WTC11 (cell line): ENCODE results near the gene VAV2. TPM values are rescaled to one million over a fixed set of nuclear protein-coding genes. Genes with fewer than 3 reads are reported as not detected.

ENCODE experiments used
- ATAC-seq: fragments of 200-7000 bp; cut with Tn5 transposase; 2 replicates; pipeline ENCODE4 v1.10.0; 2021; ENCODE audit warnings: mild to moderate bottlenecking, moderate library complexity
- CTCF ChIA-PET: fragments of 300-600 bp; sonication (Branson Sonifier 250); formaldehyde crosslinking; loops from one replicate; lab custom pipeline; 2021; ENCODE audit warnings: antibody characterized with exemption; lab: Charles Lee
- POLR2A ChIA-PET: fragments of 350-600 bp; sonication (Branson Sonifier 250); formaldehyde crosslinking; loops from one replicate; lab custom pipeline; 2021; ENCODE audit warnings: antibody characterized with exemption; lab: Charles Lee
- DNase-seq: peaks from one replicate; pipeline ENCODE4 v3.0.0; 2021; ENCODE audit warnings: low spot score
- H3K27ac Mint-ChIP-seq: 2 replicates; pipeline ENCODE4 v1.8.0; 2021; ENCODE audit warnings: mixed read lengths
- H3K27me3 Mint-ChIP-seq: 2 replicates; pipeline ENCODE4 v1.8.0; 2021; ENCODE audit warnings: low read depth, mild to moderate bottlenecking, moderate library complexity, mixed read lengths
- H3K36me3 Mint-ChIP-seq: 2 replicates; pipeline ENCODE4 v1.8.0; 2021; ENCODE audit warnings: mixed read lengths
- H3K4me1 Mint-ChIP-seq: 2 replicates; pipeline ENCODE4 v1.8.0; 2022; ENCODE audit warnings: mixed read lengths
- H3K4me3 Mint-ChIP-seq: 2 replicates; pipeline ENCODE4 v1.8.0; 2021; ENCODE audit warnings: mild to moderate bottlenecking, moderate library complexity, mixed read lengths
- H3K9me3 Mint-ChIP-seq: 2 replicates; pipeline ENCODE4 v1.8.0; 2021; ENCODE audit warnings: mixed read lengths
- FOXJ3 ChIP-seq: sonication (generic); formaldehyde crosslinking; IDR thresholded peaks from 2 replicates; pipeline ENCODE4 v1.9.0; 2021; ENCODE audit warnings: missing genetic modification reagents, mild to moderate bottlenecking, borderline replicate concordance
- JUN ChIP-seq: sonication (generic); formaldehyde crosslinking; IDR thresholded peaks from 2 replicates; pipeline ENCODE4 v1.8.0; 2023; ENCODE audit warnings: mild to moderate bottlenecking, missing genetic modification reagents
- MXD4 ChIP-seq: fragments of 250-450 bp; sonication (Bioruptor Pico); IDR thresholded peaks from 2 replicates; pipeline ENCODE4 v1.8.0; 2021; ENCODE audit warnings: mild to moderate bottlenecking, moderate library complexity, borderline replicate concordance
- NFE2L1 ChIP-seq: sonication (generic); formaldehyde crosslinking; IDR thresholded peaks from 2 replicates; pipeline ENCODE4 v1.8.1; 2023; ENCODE audit warnings: missing genetic modification reagents
- NR2C2 ChIP-seq: sonication (generic); formaldehyde crosslinking; IDR thresholded peaks from 2 replicates; pipeline ENCODE4 v1.8.0; 2022; ENCODE audit warnings: mild to moderate bottlenecking, missing genetic modification reagents
- TEAD1 ChIP-seq: sonication (generic); formaldehyde crosslinking; IDR thresholded peaks from 2 replicates; pipeline ENCODE4 v1.8.0; 2022; ENCODE audit warnings: mild to moderate bottlenecking, missing genetic modification reagents
- ZNF121 ChIP-seq: sonication (generic); formaldehyde crosslinking; IDR thresholded peaks from 2 replicates; pipeline ENCODE4 v1.8.0; 2023; ENCODE audit warnings: missing genetic modification reagents
- ZNF138 ChIP-seq: sonication (generic); formaldehyde crosslinking; conservative IDR thresholded peaks from 2 replicates; pipeline ENCODE4 v1.8.1; 2022; ENCODE audit warnings: mild to moderate bottlenecking, moderate library complexity, missing genetic modification reagents
- ZNF219 ChIP-seq: sonication (generic); formaldehyde crosslinking; IDR thresholded peaks from 2 replicates; pipeline ENCODE4 v1.8.0; 2023; ENCODE audit warnings: missing genetic modification reagents, mild to moderate bottlenecking, borderline replicate concordance
- ZNF396 ChIP-seq: fragments of 250-450 bp; sonication (Bioruptor Pico); IDR thresholded peaks from 2 replicates; pipeline ENCODE4 v1.8.0; 2021; ENCODE audit warnings: mild to moderate bottlenecking, moderate library complexity, borderline replicate concordance
- ZNF416 ChIP-seq: fragments of 250-450 bp; sonication (Bioruptor Pico); IDR thresholded peaks from 2 replicates; pipeline ENCODE4 v1.9.0; 2021; ENCODE audit warnings: mild to moderate bottlenecking, inconsistent platforms
- total RNA-seq: library from RNA; stranded (reverse); gene quantifications from 3 replicates; pipeline ENCODE4 v1.2.3, GENCODE V29; 2021
- TF ChIP-seq, protein P1 (sequence below): sonication (generic); formaldehyde crosslinking; IDR thresholded peaks from 2 replicates; pipeline ENCODE4 v1.8.0; 2023; ENCODE audit warnings: mild to moderate bottlenecking, missing genetic modification reagents
- TF ChIP-seq, protein P2 (sequence below): sonication (generic); formaldehyde crosslinking; IDR thresholded peaks from 2 replicates; pipeline ENCODE4 v1.8.1; 2022; ENCODE audit warnings: low read depth, mild to moderate bottlenecking, moderate library complexity, missing genetic modification reagents, borderline replicate concordance
- TF ChIP-seq, protein P3 (sequence below): sonication (generic); formaldehyde crosslinking; IDR thresholded peaks from 2 replicates; pipeline ENCODE4 v1.8.1; 2023; ENCODE audit warnings: mild to moderate bottlenecking, missing genetic modification reagents, moderate library complexity
- TF ChIP-seq, protein P4 (sequence below): sonication (generic); formaldehyde crosslinking; IDR thresholded peaks from 2 replicates; pipeline ENCODE4 v1.8.0; 2022; ENCODE audit warnings: mild to moderate bottlenecking, missing genetic modification reagents
- TF ChIP-seq, protein P5 (sequence below): sonication (generic); formaldehyde crosslinking; IDR thresholded peaks from 2 replicates; pipeline ENCODE4 v1.8.0; 2023; ENCODE audit warnings: missing genetic modification reagents
- TF ChIP-seq, protein P6 (sequence below): sonication (generic); formaldehyde crosslinking; IDR thresholded peaks from 2 replicates; pipeline ENCODE4 v1.8.1; 2022; ENCODE audit warnings: low read depth, missing genetic modification reagents, borderline replicate concordance
- TF ChIP-seq, protein P7 (sequence below): sonication (generic); formaldehyde crosslinking; IDR thresholded peaks from 2 replicates; pipeline ENCODE4 v1.8.1; 2023; ENCODE audit warnings: mild to moderate bottlenecking, missing genetic modification reagents, moderate library complexity
- TF ChIP-seq, protein P8 (sequence below): sonication (generic); formaldehyde crosslinking; IDR thresholded peaks from 2 replicates; pipeline ENCODE4 v1.8.1; 2023; ENCODE audit warnings: mild to moderate bottlenecking, missing genetic modification reagents

Gene VAV2
- total RNA-seq, 1 experiment from 2014 or later, result 39.7 TPM

DNA sequence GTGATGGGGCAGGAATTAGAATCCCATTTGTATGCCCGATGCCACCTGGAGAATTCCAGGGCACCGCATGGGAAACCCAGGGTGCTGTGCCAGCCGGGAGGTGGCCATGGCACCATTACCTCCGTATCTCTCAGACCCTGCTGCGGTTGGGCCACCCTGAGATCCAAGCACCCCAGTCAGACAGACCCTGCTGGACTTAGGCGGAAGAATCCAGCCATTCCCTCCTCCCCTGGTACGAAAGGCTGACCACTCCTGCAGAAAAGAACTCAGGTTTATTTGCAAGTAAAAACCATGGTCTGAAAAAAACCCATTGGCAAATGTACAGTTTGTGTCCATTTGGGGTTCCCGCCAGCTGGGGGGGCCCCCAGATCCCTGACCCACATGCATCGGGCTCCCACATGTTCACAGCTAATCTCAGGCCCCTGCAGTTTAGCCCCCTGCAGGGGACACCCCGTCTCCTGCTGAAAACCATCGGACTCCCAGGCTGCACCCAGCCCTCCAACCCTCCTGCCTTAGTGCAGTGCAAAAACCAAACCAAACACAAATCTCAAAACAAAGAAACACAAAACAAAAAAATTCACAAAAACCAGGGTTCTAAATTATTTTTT is 230.4 kb downstream of the VAV2 start (continued):
- TF ChIP-seq, protein P1, sequence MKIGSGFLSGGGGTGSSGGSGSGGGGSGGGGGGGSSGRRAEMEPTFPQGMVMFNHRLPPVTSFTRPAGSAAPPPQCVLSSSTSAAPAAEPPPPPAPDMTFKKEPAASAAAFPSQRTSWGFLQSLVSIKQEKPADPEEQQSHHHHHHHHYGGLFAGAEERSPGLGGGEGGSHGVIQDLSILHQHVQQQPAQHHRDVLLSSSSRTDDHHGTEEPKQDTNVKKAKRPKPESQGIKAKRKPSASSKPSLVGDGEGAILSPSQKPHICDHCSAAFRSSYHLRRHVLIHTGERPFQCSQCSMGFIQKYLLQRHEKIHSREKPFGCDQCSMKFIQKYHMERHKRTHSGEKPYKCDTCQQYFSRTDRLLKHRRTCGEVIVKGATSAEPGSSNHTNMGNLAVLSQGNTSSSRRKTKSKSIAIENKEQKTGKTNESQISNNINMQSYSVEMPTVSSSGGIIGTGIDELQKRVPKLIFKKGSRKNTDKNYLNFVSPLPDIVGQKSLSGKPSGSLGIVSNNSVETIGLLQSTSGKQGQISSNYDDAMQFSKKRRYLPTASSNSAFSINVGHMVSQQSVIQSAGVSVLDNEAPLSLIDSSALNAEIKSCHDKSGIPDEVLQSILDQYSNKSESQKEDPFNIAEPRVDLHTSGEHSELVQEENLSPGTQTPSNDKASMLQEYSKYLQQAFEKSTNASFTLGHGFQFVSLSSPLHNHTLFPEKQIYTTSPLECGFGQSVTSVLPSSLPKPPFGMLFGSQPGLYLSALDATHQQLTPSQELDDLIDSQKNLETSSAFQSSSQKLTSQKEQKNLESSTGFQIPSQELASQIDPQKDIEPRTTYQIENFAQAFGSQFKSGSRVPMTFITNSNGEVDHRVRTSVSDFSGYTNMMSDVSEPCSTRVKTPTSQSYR (CRISPR knock-in tag), result no peak
- TF ChIP-seq, protein P2, sequence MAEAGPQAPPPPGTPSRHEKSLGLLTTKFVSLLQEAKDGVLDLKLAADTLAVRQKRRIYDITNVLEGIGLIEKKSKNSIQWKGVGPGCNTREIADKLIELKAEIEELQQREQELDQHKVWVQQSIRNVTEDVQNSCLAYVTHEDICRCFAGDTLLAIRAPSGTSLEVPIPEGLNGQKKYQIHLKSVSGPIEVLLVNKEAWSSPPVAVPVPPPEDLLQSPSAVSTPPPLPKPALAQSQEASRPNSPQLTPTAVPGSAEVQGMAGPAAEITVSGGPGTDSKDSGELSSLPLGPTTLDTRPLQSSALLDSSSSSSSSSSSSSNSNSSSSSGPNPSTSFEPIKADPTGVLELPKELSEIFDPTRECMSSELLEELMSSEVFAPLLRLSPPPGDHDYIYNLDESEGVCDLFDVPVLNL (CRISPR knock-in tag), result no peak
- TF ChIP-seq MXD4, result no peak
- TF ChIP-seq TEAD1 (CRISPR knock-in tag), result no peak
- TF ChIP-seq ZNF138 (CRISPR knock-in tag), result no peak
- no peak for TF ChIP-seq ZNF396 (CRISPR knock-in tag)
- TF ChIP-seq, protein P3, sequence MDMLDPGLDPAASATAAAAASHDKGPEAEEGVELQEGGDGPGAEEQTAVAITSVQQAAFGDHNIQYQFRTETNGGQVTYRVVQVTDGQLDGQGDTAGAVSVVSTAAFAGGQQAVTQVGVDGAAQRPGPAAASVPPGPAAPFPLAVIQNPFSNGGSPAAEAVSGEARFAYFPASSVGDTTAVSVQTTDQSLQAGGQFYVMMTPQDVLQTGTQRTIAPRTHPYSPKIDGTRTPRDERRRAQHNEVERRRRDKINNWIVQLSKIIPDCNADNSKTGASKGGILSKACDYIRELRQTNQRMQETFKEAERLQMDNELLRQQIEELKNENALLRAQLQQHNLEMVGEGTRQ, result no peak
- no peak for TF ChIP-seq ZNF121 (CRISPR knock-in tag)
- TF ChIP-seq ZNF416 (CRISPR knock-in tag), result no peak
- TF ChIP-seq, protein P4, sequence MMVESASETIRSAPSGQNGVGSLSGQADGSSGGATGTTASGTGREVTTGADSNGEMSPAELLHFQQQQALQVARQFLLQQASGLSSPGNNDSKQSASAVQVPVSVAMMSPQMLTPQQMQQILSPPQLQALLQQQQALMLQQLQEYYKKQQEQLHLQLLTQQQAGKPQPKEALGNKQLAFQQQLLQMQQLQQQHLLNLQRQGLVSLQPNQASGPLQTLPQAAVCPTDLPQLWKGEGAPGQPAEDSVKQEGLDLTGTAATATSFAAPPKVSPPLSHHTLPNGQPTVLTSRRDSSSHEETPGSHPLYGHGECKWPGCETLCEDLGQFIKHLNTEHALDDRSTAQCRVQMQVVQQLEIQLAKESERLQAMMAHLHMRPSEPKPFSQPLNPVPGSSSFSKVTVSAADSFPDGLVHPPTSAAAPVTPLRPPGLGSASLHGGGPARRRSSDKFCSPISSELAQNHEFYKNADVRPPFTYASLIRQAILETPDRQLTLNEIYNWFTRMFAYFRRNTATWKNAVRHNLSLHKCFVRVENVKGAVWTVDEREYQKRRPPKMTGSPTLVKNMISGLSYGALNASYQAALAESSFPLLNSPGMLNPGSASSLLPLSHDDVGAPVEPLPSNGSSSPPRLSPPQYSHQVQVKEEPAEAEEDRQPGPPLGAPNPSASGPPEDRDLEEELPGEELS (CRISPR knock-in tag), result no peak
- TF ChIP-seq, protein P5, sequence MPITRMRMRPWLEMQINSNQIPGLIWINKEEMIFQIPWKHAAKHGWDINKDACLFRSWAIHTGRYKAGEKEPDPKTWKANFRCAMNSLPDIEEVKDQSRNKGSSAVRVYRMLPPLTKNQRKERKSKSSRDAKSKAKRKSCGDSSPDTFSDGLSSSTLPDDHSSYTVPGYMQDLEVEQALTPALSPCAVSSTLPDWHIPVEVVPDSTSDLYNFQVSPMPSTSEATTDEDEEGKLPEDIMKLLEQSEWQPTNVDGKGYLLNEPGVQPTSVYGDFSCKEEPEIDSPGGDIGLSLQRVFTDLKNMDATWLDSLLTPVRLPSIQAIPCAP (CRISPR knock-in tag), result no peak

DNA sequence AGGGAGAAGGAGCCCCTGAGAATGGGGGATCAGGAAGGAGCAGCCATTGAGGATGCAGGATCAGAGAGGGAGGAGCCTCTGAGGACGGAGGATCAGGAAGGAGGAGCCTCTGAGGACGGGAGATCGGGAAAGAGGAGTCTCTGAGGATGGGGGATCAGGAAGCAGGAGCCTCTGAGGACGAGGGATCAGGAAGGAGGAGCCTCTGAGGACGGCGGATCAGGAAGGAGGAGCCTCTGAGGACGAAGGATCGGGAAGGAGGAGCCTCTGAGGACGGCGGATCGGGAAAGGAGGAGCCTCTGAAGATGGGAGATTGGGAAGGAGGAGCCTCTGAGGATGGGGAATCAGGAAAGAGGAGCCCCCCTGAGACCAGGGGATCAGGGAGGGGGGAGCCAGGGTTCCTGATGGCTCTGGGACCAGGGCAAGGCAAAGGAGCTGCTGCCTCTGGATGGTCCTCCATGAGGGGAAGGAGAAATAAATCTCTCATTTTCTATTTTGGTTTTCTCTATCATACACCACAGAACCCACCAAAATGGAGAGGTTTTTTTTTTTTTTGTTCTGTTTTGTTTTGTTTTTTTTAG is 231.3 kb downstream of the VAV2 start:
- DNase-seq (no peak), ATAC-seq (no peak)
- no peak overlapping the region for H3K27ac Mint-ChIP-seq
- ChIA-PET CTCF (no interaction called here), POLR2A (interaction anchor here (0.7 kb wide), 1 partner anchor 1620 kb away, joined by 3 read pairs; no protein-coding TSS in a partner anchor)
- H3K27me3 Mint-ChIP-seq, result no peaks in the 10 kb centered on the region; the same call in 1 of the 2 replicates
- peaks cover 3% of the 10 kb centered on the region; the same call in 1 of the 2 replicates for H3K4me1 Mint-ChIP-seq
- peaks cover 4% of the 10 kb centered on the region for H3K9me3 Mint-ChIP-seq
- H3K4me3 Mint-ChIP-seq, result no peak overlapping the region
- H3K36me3 Mint-ChIP-seq, result peaks cover 19% of the 10 kb centered on the region
- TF ChIP-seq, protein P6, sequence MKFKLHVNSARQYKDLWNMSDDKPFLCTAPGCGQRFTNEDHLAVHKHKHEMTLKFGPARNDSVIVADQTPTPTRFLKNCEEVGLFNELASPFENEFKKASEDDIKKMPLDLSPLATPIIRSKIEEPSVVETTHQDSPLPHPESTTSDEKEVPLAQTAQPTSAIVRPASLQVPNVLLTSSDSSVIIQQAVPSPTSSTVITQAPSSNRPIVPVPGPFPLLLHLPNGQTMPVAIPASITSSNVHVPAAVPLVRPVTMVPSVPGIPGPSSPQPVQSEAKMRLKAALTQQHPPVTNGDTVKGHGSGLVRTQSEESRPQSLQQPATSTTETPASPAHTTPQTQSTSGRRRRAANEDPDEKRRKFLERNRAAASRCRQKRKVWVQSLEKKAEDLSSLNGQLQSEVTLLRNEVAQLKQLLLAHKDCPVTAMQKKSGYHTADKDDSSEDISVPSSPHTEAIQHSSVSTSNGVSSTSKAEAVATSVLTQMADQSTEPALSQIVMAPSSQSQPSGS (CRISPR knock-in tag), result no peak
- TF ChIP-seq NR2C2 (CRISPR knock-in tag), result no peak
- TF ChIP-seq ZNF416 (CRISPR knock-in tag), result no peak
- TF ChIP-seq JUN (CRISPR knock-in tag), result no peak
- TF ChIP-seq, protein P1 (CRISPR knock-in tag), result no peak
- TF ChIP-seq NFE2L1 (CRISPR knock-in tag), result no peak
- TF ChIP-seq FOXJ3 (CRISPR knock-in tag), result no peak
- TF ChIP-seq ZNF219 (CRISPR knock-in tag), result no peak
- TF ChIP-seq, protein P7, sequence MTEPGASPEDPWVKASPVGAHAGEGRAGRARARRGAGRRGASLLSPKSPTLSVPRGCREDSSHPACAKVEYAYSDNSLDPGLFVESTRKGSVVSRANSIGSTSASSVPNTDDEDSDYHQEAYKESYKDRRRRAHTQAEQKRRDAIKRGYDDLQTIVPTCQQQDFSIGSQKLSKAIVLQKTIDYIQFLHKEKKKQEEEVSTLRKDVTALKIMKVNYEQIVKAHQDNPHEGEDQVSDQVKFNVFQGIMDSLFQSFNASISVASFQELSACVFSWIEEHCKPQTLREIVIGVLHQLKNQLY (CRISPR knock-in tag), result no peak
- TF ChIP-seq, protein P8, sequence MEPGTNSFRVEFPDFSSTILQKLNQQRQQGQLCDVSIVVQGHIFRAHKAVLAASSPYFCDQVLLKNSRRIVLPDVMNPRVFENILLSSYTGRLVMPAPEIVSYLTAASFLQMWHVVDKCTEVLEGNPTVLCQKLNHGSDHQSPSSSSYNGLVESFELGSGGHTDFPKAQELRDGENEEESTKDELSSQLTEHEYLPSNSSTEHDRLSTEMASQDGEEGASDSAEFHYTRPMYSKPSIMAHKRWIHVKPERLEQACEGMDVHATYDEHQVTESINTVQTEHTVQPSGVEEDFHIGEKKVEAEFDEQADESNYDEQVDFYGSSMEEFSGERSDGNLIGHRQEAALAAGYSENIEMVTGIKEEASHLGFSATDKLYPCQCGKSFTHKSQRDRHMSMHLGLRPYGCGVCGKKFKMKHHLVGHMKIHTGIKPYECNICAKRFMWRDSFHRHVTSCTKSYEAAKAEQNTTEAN, result no peak
